Prostate gland (tissue), 2 donors: ENCODE results near the gene CYP1A2. TPM values are rescaled to one million over a fixed set of nuclear protein-coding genes. Genes with fewer than 3 reads are reported as not detected.

Source experiments
- DNase-seq: peaks from one replicate; pipeline ENCODE4 v3.0.0-alpha.2; 2019; ENCODE audit warnings: low spot score
- H3K27ac ChIP-seq, 2 donors: fragments of 200-600 bp; sonication (generic); 2 replicates each; pipeline ENCODE4 v1.5.1; 2017 to 2019
- H3K27me3 ChIP-seq: fragments of 200-600 bp; sonication (generic); replicated peaks from 2 replicates; pipeline ENCODE4 v1.5.1; 2019; ENCODE audit not compliant: insufficient read depth
- H3K36me3 ChIP-seq, 2 donors: fragments of 200-600 bp; sonication (generic); 1 replicate in 1 of 2; 2 replicates in 1 of 2; pipeline versions ENCODE4 v1.5.1 to v1.8.1; 2017 to 2019
- H3K4me1 ChIP-seq: fragments of 200-600 bp; sonication (generic); replicated peaks from 2 replicates; pipeline ENCODE4 v1.5.1; 2019
- H3K4me3 ChIP-seq, 2 donors: fragments of 200-600 bp; sonication (generic); 2 replicates each; pipeline ENCODE4 v1.5.1; 2017 to 2019
- H3K9me3 ChIP-seq: fragments of 200-600 bp; sonication (generic); 2 replicates; pipeline ENCODE4 v1.5.1; 2017
- CTCF ChIP-seq, 4 experiments: fragments of 200-600 bp in 2 of 4; fragments of 450-650 bp in 2 of 4; sonication (generic) in 2 of 4; IDR thresholded peaks; 1 replicate in 3 of 4; 2 replicates in 1 of 4; pipeline ENCODE4 v1.5.1; 2016 to 2019; ENCODE audit warnings: antibody characterized with exemption in 4 of 4, mild to moderate bottlenecking in 2 of 4, moderate library complexity in 2 of 4
- POLR2A ChIP-seq: fragments of 450-650 bp; IDR thresholded peaks from one replicate; pipeline ENCODE4 v1.6.1; 2016; ENCODE audit warnings: antibody characterized with exemption, mild to moderate bottlenecking
- POLR2AphosphoS5 ChIP-seq: sonication (generic); formaldehyde crosslinking; IDR thresholded peaks from one replicate; pipeline ENCODE4 v1.6.1; 2017; ENCODE audit warnings: antibody characterized with exemption
- WGBS: methylation state at CpG from one replicate; pipeline ENCODE4 v1.1.5; 2018; 5-methylcytosine and 5-hydroxymethylcytosine counted together
- intact Hi-C: fragments of 100-400 bp; cut with DNase I; formaldehyde crosslinking; loops from one replicate; pipeline ENCODE4 v1.14.2; 2022
- total RNA-seq, 2 donors: library from RNA; depleted of rRNA; stranded (reverse); fragments of >200 nt; gene quantifications; one replicate each; pipeline ENCODE4 v1.1.0, GENCODE V29; 2016

The CYP1A2 gene
- total RNA-seq, 2 donors from 2014 or later, result 0.46 TPM; not detected in 1

GRCh38 chr15:74775132-74775562, 26.5 kb downstream of the CYP1A2 start:
- Histone ChIP-seq H3K4me3 (no peak overlapping the region), H3K4me1 (no peaks in the 10 kb centered on the region), H3K9me3 (no peaks in the 10 kb centered on the region), H3K27me3 (no peaks in the 10 kb centered on the region), H3K36me3 (no peaks in the 10 kb centered on the region), H3K27ac (no peak overlapping the region)
- intact Hi-C loops, result no loop called here
- no peak for DNase-seq
- no peak for TF ChIP-seq POLR2AphosphoS5
- no peak for TF ChIP-seq POLR2A
- TF ChIP-seq CTCF (IDR thresholded peaks at IDR 0.05), result no peak
- WGBS, result 79% methylated on average over 5 of the region's 5 CpGs

- intact Hi-C loops, result no loop called here
These were observed 27.2 kb downstream of the CYP1A2 start for GRCh38 chr15:74775894-74776293.

GRCh38 chr15:74776821-74777768, 28.4 kb downstream of the CYP1A2 start:
- no peak for DNase-seq
- H3K27ac ChIP-seq, result no peak overlapping the region
- intact Hi-C loops, result no loop called here
- H3K9me3 ChIP-seq, result no peaks in the 10 kb centered on the region
- 48% methylated on average over 13 of the region's 13 CpGs for WGBS
- H3K36me3 ChIP-seq, result no peaks in the 10 kb centered on the region
- no peaks in the 10 kb centered on the region for H3K27me3 ChIP-seq
- TF ChIP-seq POLR2AphosphoS5, result no peak
- TF ChIP-seq POLR2A, result no peak
- no peak for TF ChIP-seq CTCF (IDR thresholded peaks at IDR 0.05)
- peaks cover 8% of the 10 kb centered on the region for H3K4me1 ChIP-seq
- H3K4me3 ChIP-seq, result no peak overlapping the region

More at GRCh38 chr15:74775894-74776293, 27.2 kb downstream of the CYP1A2 start:
- TF ChIP-seq POLR2A (no peak), CTCF (IDR thresholded peaks at IDR 0.05) (no peak)
- DNase-seq, result no peak
- no peak overlapping the region for H3K4me3 ChIP-seq
- no peaks in the 10 kb centered on the region for H3K9me3 ChIP-seq
- H3K27ac ChIP-seq, result no peak overlapping the region
- 86% methylated on average over 4 of the region's 4 CpGs for WGBS
- no peaks in the 10 kb centered on the region for H3K27me3 ChIP-seq
- H3K4me1 ChIP-seq, result no peaks in the 10 kb centered on the region
- H3K36me3 ChIP-seq, result no peaks in the 10 kb centered on the region

- DNase-seq, result no peak
- no peak for TF ChIP-seq POLR2A
- TF ChIP-seq POLR2AphosphoS5, result no peak
- no peak for TF ChIP-seq CTCF (IDR thresholded peaks at IDR 0.05)
- Histone ChIP-seq H3K4me1 (peaks cover 8% of the 10 kb centered on the region), H3K36me3 (no peaks in the 10 kb centered on the region), H3K4me3 (no peak overlapping the region), H3K9me3 (no peaks in the 10 kb centered on the region), H3K27me3 (no peaks in the 10 kb centered on the region), H3K27ac (peak overlapping the region in 1 of 2 donors; percentile 14)
- intact Hi-C loops, result no loop called here
- 91% methylated on average over 6 of the region's 6 CpGs for WGBS
These were observed 29.3 kb downstream of the CYP1A2 start for GRCh38 chr15:74777769-74778598.
